ENCODE data around the gene PTDSS2.
"Not testable (repeated sequence)": the region's sequence is repeated elsewhere in the genome, so short reads cannot be mapped to it uniquely, and the experiment has no call there.

Gene PTDSS2

GRCh38 chr11:449889-450808 lies at the start of gene PTDSS2:
TSS of gene PTDSS2 (plus strand) at chr11:450279. CDS start at chr11:450456, 177 bp downstream.
- DNase-seq, result peak; percentile 94

- not testable (repeated sequence) for DNase-seq
These were observed 48.9 kb upstream of the PTDSS2 start for GRCh38 chr11:401196-401595.

GRCh38 chr11:403021-403760 lies 46.9 kb upstream of the PTDSS2 start:
- no peak for DNase-seq

GRCh38 chr11:403761-404431 lies 46.2 kb upstream of the PTDSS2 start:
- DNase-seq, result no peak

GRCh38 chr11:404551-405264 lies 45.4 kb upstream of the PTDSS2 start:
- no peak for DNase-seq

- DNase-seq, result no peak
These were observed 44.6 kb upstream of the PTDSS2 start for GRCh38 chr11:405323-405953.

- no peak for DNase-seq
These were observed 43.9 kb upstream of the PTDSS2 start for GRCh38 chr11:405954-406795.

GRCh38 chr11:406796-407650 lies 43.1 kb upstream of the PTDSS2 start:
- DNase-seq, result peak; percentile 78

GRCh38 chr11:407651-408123 lies 42.4 kb upstream of the PTDSS2 start:
- no peak for DNase-seq

- no peak for DNase-seq
These were observed 41.7 kb upstream of the PTDSS2 start for GRCh38 chr11:408154-409007.

GRCh38 chr11:409008-409599 lies 41.0 kb upstream of the PTDSS2 start:
- no peak for DNase-seq

GRCh38 chr11:409600-410483 lies 40.2 kb upstream of the PTDSS2 start:
- no peak for DNase-seq

GRCh38 chr11:410711-411110 lies 39.4 kb upstream of the PTDSS2 start:
- not testable (repeated sequence) for DNase-seq

GRCh38 chr11:411520-411919 lies 38.6 kb upstream of the PTDSS2 start:
- DNase-seq, result not testable (repeated sequence)

- DNase-seq, result no peak
These were observed 37.4 kb upstream of the PTDSS2 start for GRCh38 chr11:412641-413119.

- DNase-seq, result no peak
These were observed 36.7 kb upstream of the PTDSS2 start for GRCh38 chr11:413120-414081.

Measured in suppressor macrophage treated with lipopolysaccharide for 4 hours (primary cell).